Measurements from ENCODE around the gene SRP14. TPM values are rescaled to one million over a fixed set of nuclear protein-coding genes. Genes with fewer than 3 reads are reported as not detected.

The SRP14 gene
- total RNA-seq, 1 donor from 2014 or later = 409 TPM

GRCh38 chr15:40048926-40049475 lies 10.0 kb upstream of the SRP14 start:
- DNase-seq (ENCODE audit: extremely low spot score in 2 of 2) = peak in 1 of 2 donors; percentile 52
- Histone ChIP-seq H3K36me3 (no peaks in the 10 kb centered on the region), H3K27me3 (no peaks in the 10 kb centered on the region), H3K27ac (no peak overlapping the region), H3K4me1 (peaks cover 50% of the 10 kb centered on the region), H3K4me3 (no peak overlapping the region), H3K9me3 (no peaks in the 10 kb centered on the region)
- intact Hi-C loops (cut with DNase I) = loop anchor here (5.0 kb wide), 4 partner anchors 48 to 262 kb away; no protein-coding TSS in a partner anchor
- TF ChIP-seq CTCF (IDR thresholded peaks at IDR 0.05) (no peak), POLR2AphosphoS5 (IDR thresholded peaks at IDR 0.05; ENCODE audit: insufficient read depth in 1 of 2, low read depth in 1 of 2) (no peak), POLR2A (IDR thresholded peaks at IDR 0.05) (no peak)

- intact Hi-C loops (cut with DNase I) = loop anchor here (5.0 kb wide), 4 partner anchors 49 to 261 kb away; no protein-coding TSS in a partner anchor
- Histone ChIP-seq H3K4me3 (no peak overlapping the region), H3K27me3 (no peaks in the 10 kb centered on the region), H3K36me3 (no peaks in the 10 kb centered on the region), H3K27ac (peak overlapping the region; percentile 43), H3K9me3 (no peaks in the 10 kb centered on the region), H3K4me1 (peaks cover 50% of the 10 kb centered on the region)
- no peak for TF ChIP-seq CTCF (IDR thresholded peaks at IDR 0.05)
- no peak for TF ChIP-seq POLR2AphosphoS5 (IDR thresholded peaks at IDR 0.05; ENCODE audit: insufficient read depth in 1 of 2, low read depth in 1 of 2)
- DNase-seq (ENCODE audit: extremely low spot score in 2 of 2) = peak in 1 of 2 donors; percentile 84
These were observed 9.3 kb upstream of the SRP14 start for GRCh38 chr15:40048211-40048792.

- H3K36me3 ChIP-seq = no peaks in the 10 kb centered on the region
- intact Hi-C loops (cut with DNase I) = loop anchor here (5.0 kb wide), 4 partner anchors 50 to 260 kb away; no protein-coding TSS in a partner anchor
- peak overlapping the region; percentile 43 for H3K27ac ChIP-seq
- peaks cover 50% of the 10 kb centered on the region for H3K4me1 ChIP-seq
- DNase-seq (ENCODE audit: extremely low spot score in 2 of 2) = peak in 1 of 2 donors; percentile 88
- H3K27me3 ChIP-seq = no peaks in the 10 kb centered on the region
- no peaks in the 10 kb centered on the region for H3K9me3 ChIP-seq
- TF ChIP-seq CTCF (IDR thresholded peaks at IDR 0.05) (no peak), POLR2A (IDR thresholded peaks at IDR 0.05) (no peak), POLR2AphosphoS5 (IDR thresholded peaks at IDR 0.05; ENCODE audit: insufficient read depth in 1 of 2, low read depth in 1 of 2) (no peak)
- no peak overlapping the region for H3K4me3 ChIP-seq
These were observed 8.6 kb upstream of the SRP14 start for GRCh38 chr15:40047415-40048210.

- H3K36me3 ChIP-seq = no peaks in the 10 kb centered on the region
- H3K4me1 ChIP-seq = peaks cover 50% of the 10 kb centered on the region
- H3K9me3 ChIP-seq = no peaks in the 10 kb centered on the region
- peak overlapping the region; percentile 43 for H3K27ac ChIP-seq
- no peaks in the 10 kb centered on the region for H3K27me3 ChIP-seq
- no peak overlapping the region for H3K4me3 ChIP-seq
- intact Hi-C loops (cut with DNase I) = loop anchor here (5.0 kb wide), 4 partner anchors 50 to 260 kb away; no protein-coding TSS in a partner anchor
- peak in 1 of 2 donors; percentile 84 for DNase-seq (ENCODE audit: extremely low spot score in 2 of 2)
- TF ChIP-seq POLR2AphosphoS5 (IDR thresholded peaks at IDR 0.05; ENCODE audit: insufficient read depth in 1 of 2, low read depth in 1 of 2) (no peak), POLR2A (IDR thresholded peaks at IDR 0.05) (no peak), CTCF (IDR thresholded peaks at IDR 0.05) (no peak)
These were observed 7.9 kb upstream of the SRP14 start for GRCh38 chr15:40046721-40047414.
